ENCODE results near the gene HPSE2. TPM values are rescaled to one million over a fixed set of nuclear protein-coding genes. Genes with fewer than 3 reads are reported as not detected.
"Not testable (repeated sequence)": the region's sequence is repeated elsewhere in the genome, so short reads cannot be mapped to it uniquely, and the experiment has no call there.

The HPSE2 gene
- total RNA-seq, 2 experiments from 2014 or later, result 0.14 to 0.28 TPM

GRCh38 chr10:99008054-99008453 is 227.6 kb downstream of the HPSE2 start:
- Mint-ChIP-seq H3K36me3 (no peaks in the 10 kb centered on the region), H3K9me3 (peaks cover 3% of the 10 kb centered on the region), H3K4me3 (no peak overlapping the region), H3K27me3 (no peaks in the 10 kb centered on the region), H3K4me1 (no peaks in the 10 kb centered on the region), H3K27ac (no peak overlapping the region)
- ATAC-seq (ENCODE audit: low read depth) (no peak), DNase-seq (no peak)
- POLR2A ChIA-PET, result no interaction called here

GRCh38 chr10:99007457-99007856 is 228.2 kb downstream of the HPSE2 start:
- Mint-ChIP-seq H3K27ac (no peak overlapping the region), H3K4me1 (no peaks in the 10 kb centered on the region), H3K36me3 (no peaks in the 10 kb centered on the region), H3K27me3 (no peaks in the 10 kb centered on the region), H3K9me3 (peaks cover 3% of the 10 kb centered on the region), H3K4me3 (no peak overlapping the region)
- no peak for DNase-seq
- no peak for ATAC-seq (ENCODE audit: low read depth)
- POLR2A ChIA-PET, result no interaction called here

- DNase-seq (no peak), ATAC-seq (ENCODE audit: low read depth) (no peak)
- Mint-ChIP-seq H3K27ac (no peak overlapping the region), H3K9me3 (peaks cover 3% of the 10 kb centered on the region), H3K4me3 (no peak overlapping the region), H3K36me3 (no peaks in the 10 kb centered on the region), H3K27me3 (no peaks in the 10 kb centered on the region), H3K4me1 (no peaks in the 10 kb centered on the region)
- POLR2A ChIA-PET, result no interaction called here
Measured at GRCh38 chr10:99005254-99005653, 230.4 kb downstream of the HPSE2 start.

- H3K9me3 Mint-ChIP-seq, result peaks cover 3% of the 10 kb centered on the region
- ATAC-seq (ENCODE audit: low read depth) (no peak), DNase-seq (no peak)
- H3K4me1 Mint-ChIP-seq, result no peaks in the 10 kb centered on the region
- H3K36me3 Mint-ChIP-seq, result no peaks in the 10 kb centered on the region
- H3K4me3 Mint-ChIP-seq, result no peak overlapping the region
- H3K27ac Mint-ChIP-seq, result no peak overlapping the region
- POLR2A ChIA-PET, result no interaction called here
- no peaks in the 10 kb centered on the region for H3K27me3 Mint-ChIP-seq
Measured at GRCh38 chr10:99004738-99005137, 230.9 kb downstream of the HPSE2 start.

GRCh38 chr10:99002392-99002791 is 233.3 kb downstream of the HPSE2 start:
- no peak for DNase-seq
- no peaks in the 10 kb centered on the region for H3K27me3 Mint-ChIP-seq
- ATAC-seq (ENCODE audit: low read depth), result no peak
- no peak overlapping the region for H3K4me3 Mint-ChIP-seq
- H3K4me1 Mint-ChIP-seq, result no peaks in the 10 kb centered on the region
- peaks cover 3% of the 10 kb centered on the region for H3K9me3 Mint-ChIP-seq
- POLR2A ChIA-PET, result no interaction called here
- H3K36me3 Mint-ChIP-seq, result no peaks in the 10 kb centered on the region
- no peak overlapping the region for H3K27ac Mint-ChIP-seq

- Mint-ChIP-seq H3K9me3 (no peaks in the 10 kb centered on the region), H3K27ac (no peak overlapping the region), H3K4me1 (no peaks in the 10 kb centered on the region), H3K36me3 (no peaks in the 10 kb centered on the region), H3K4me3 (no peak overlapping the region), H3K27me3 (no peaks in the 10 kb centered on the region)
- POLR2A ChIA-PET, result no interaction called here
- DNase-seq, result no peak
- no peak for ATAC-seq (ENCODE audit: low read depth)
Measured at GRCh38 chr10:98997596-98997995, 238.1 kb downstream of the HPSE2 start.

GRCh38 chr10:98994030-98994429 is 241.6 kb downstream of the HPSE2 start:
- H3K27me3 Mint-ChIP-seq, result no peaks in the 10 kb centered on the region
- H3K27ac Mint-ChIP-seq, result no peak overlapping the region
- ATAC-seq (ENCODE audit: low read depth) (no peak), DNase-seq (no peak)
- H3K36me3 Mint-ChIP-seq, result no peaks in the 10 kb centered on the region
- no peak overlapping the region for H3K4me3 Mint-ChIP-seq
- no peaks in the 10 kb centered on the region for H3K4me1 Mint-ChIP-seq
- no peaks in the 10 kb centered on the region for H3K9me3 Mint-ChIP-seq
- POLR2A ChIA-PET, result no interaction called here

- DNase-seq; ATAC-seq (ENCODE audit: low read depth); H3K9me3 Mint-ChIP-seq; H3K4me1 Mint-ChIP-seq; H3K27ac Mint-ChIP-seq; H3K4me3 Mint-ChIP-seq; H3K27me3 Mint-ChIP-seq; POLR2A ChIA-PET; H3K36me3 Mint-ChIP-seq: not testable (repeated sequence)
Measured at GRCh38 chr10:98983751-98984150, 251.9 kb downstream of the HPSE2 start.

GRCh38 chr10:98980353-98980752 is 255.3 kb downstream of the HPSE2 start:
- Mint-ChIP-seq H3K9me3 (no peaks in the 10 kb centered on the region), H3K27ac (no peak overlapping the region), H3K36me3 (no peaks in the 10 kb centered on the region), H3K27me3 (no peaks in the 10 kb centered on the region), H3K4me1 (no peaks in the 10 kb centered on the region), H3K4me3 (no peak overlapping the region)
- POLR2A ChIA-PET, result no interaction called here
- ATAC-seq (ENCODE audit: low read depth) (no peak), DNase-seq (no peak)

GRCh38 chr10:98971464-98971863 is 264.2 kb downstream of the HPSE2 start:
- no peaks in the 10 kb centered on the region for H3K36me3 Mint-ChIP-seq
- POLR2A ChIA-PET, result no interaction called here
- no peaks in the 10 kb centered on the region for H3K4me1 Mint-ChIP-seq
- peaks cover 2% of the 10 kb centered on the region for H3K9me3 Mint-ChIP-seq
- no peak for ATAC-seq (ENCODE audit: low read depth)
- H3K4me3 Mint-ChIP-seq, result no peak overlapping the region
- no peak overlapping the region for H3K27ac Mint-ChIP-seq
- no peak for DNase-seq
- H3K27me3 Mint-ChIP-seq, result no peaks in the 10 kb centered on the region

GRCh38 chr10:98967601-98968000 is 268.1 kb downstream of the HPSE2 start:
- Mint-ChIP-seq H3K27me3 (no peaks in the 10 kb centered on the region), H3K27ac (no peak overlapping the region), H3K36me3 (no peaks in the 10 kb centered on the region), H3K4me3 (no peak overlapping the region), H3K4me1 (no peaks in the 10 kb centered on the region), H3K9me3 (peaks cover 3% of the 10 kb centered on the region)
- POLR2A ChIA-PET, result no interaction called here
- no peak for ATAC-seq (ENCODE audit: low read depth)
- DNase-seq, result no peak

GRCh38 chr10:98963608-98964007 is 272.0 kb downstream of the HPSE2 start:
- Mint-ChIP-seq H3K4me1 (no peaks in the 10 kb centered on the region), H3K36me3 (no peaks in the 10 kb centered on the region), H3K27ac (no peak overlapping the region), H3K9me3 (peaks cover 2% of the 10 kb centered on the region), H3K4me3 (no peak overlapping the region), H3K27me3 (no peaks in the 10 kb centered on the region)
- DNase-seq, result no peak
- ATAC-seq (ENCODE audit: low read depth), result no peak
- POLR2A ChIA-PET, result no interaction called here

- no peak for DNase-seq
Measured at GRCh38 chr10:98959379-98959778, 276.3 kb downstream of the HPSE2 start.

GRCh38 chr10:98957801-98958200 is 277.9 kb downstream of the HPSE2 start:
- no peak overlapping the region for H3K27ac Mint-ChIP-seq
- H3K36me3 Mint-ChIP-seq, result no peaks in the 10 kb centered on the region
- ATAC-seq (ENCODE audit: low read depth), result no peak
- no peaks in the 10 kb centered on the region for H3K4me1 Mint-ChIP-seq
- no peak overlapping the region for H3K4me3 Mint-ChIP-seq
- H3K27me3 Mint-ChIP-seq, result no peaks in the 10 kb centered on the region
- POLR2A ChIA-PET, result no interaction called here
- DNase-seq, result no peak
- no peaks in the 10 kb centered on the region for H3K9me3 Mint-ChIP-seq

More at GRCh38 chr10:98959379-98959778, 276.3 kb downstream of the HPSE2 start:
- H3K4me1 Mint-ChIP-seq, result no peaks in the 10 kb centered on the region
- POLR2A ChIA-PET, result no interaction called here
- no peak overlapping the region for H3K27ac Mint-ChIP-seq
- no peaks in the 10 kb centered on the region for H3K9me3 Mint-ChIP-seq
- ATAC-seq (ENCODE audit: low read depth), result no peak
- H3K27me3 Mint-ChIP-seq, result no peaks in the 10 kb centered on the region
- no peaks in the 10 kb centered on the region for H3K36me3 Mint-ChIP-seq
- H3K4me3 Mint-ChIP-seq, result no peak overlapping the region

GRCh38 chr10:98956576-98957260 is 278.9 kb downstream of the HPSE2 start:
- DNase-seq (no peak), ATAC-seq (ENCODE audit: low read depth) (no peak)
- Mint-ChIP-seq H3K27me3 (no peaks in the 10 kb centered on the region), H3K27ac (no peak overlapping the region), H3K36me3 (no peaks in the 10 kb centered on the region), H3K4me3 (no peak overlapping the region), H3K4me1 (no peaks in the 10 kb centered on the region), H3K9me3 (no peaks in the 10 kb centered on the region)
- POLR2A ChIA-PET, result no interaction called here

Data from activated naive CD8-positive, alpha-beta T cell treated with anti-CD3 and anti-CD28 coated beads, Interleukin-2, amount 10 ng/mL, durations not matched to agents 7 days and 5 days (primary cell).